T47D (cell line): ENCODE data around the gene HS1BP3.
A peak's percentile ranks its signal among the peaks of the same experiment; 100 is the strongest.

Source experiments
- DNase-seq, 2 experiments: peaks; one replicate each; pipeline versions ENCODE4 v3.0.0 to v3.0.0-alpha.2; 2011 to 2012; ENCODE audit warnings: low read depth in 1 of 2, low spot score in 1 of 2
- JUND ChIP-seq: IDR thresholded peaks from 2 replicates; pipeline ENCODE4 v1.6.1; 2012; ENCODE audit warnings: low read depth
- in situ Hi-C: cut with HindIII; loops from 2 replicates; pipeline ENCODE4 v1.10.0; 2016; ENCODE audit warnings: low sequenced_read_pairs, low pct_unique_long_range_greater_than_20kb

Gene HS1BP3

GRCh38 chr2:20682167-20682920 is 31.4 kb upstream of the HS1BP3 start:
- TF ChIP-seq JUND = no peak
- in situ Hi-C loops = no loop called here
- DNase-seq = peak in 1 of 2 experiments; percentile 10

- no peak for TF ChIP-seq JUND
- DNase-seq = no peak
- in situ Hi-C loops = no loop called here
Observed at GRCh38 chr2:20680744-20681375, 30.0 kb upstream of the HS1BP3 start.

GRCh38 chr2:20678780-20679179 is 27.9 kb upstream of the HS1BP3 start:
- TF ChIP-seq JUND = no peak
- in situ Hi-C loops = no loop called here
- DNase-seq = no peak

- TF ChIP-seq JUND = no peak
- no peak for DNase-seq
- in situ Hi-C loops = no loop called here
Observed at GRCh38 chr2:20678086-20678395, 27.1 kb upstream of the HS1BP3 start.

- TF ChIP-seq JUND = no peak
- peak in 1 of 2 experiments; percentile 79 for DNase-seq
Observed at GRCh38 chr2:20677301-20678085, 26.6 kb upstream of the HS1BP3 start.

GRCh38 chr2:20676353-20677215 is 25.7 kb upstream of the HS1BP3 start:
- peak in 1 of 2 experiments; percentile 20 for DNase-seq
- in situ Hi-C loops = no loop called here
- no peak for TF ChIP-seq JUND

More at GRCh38 chr2:20677301-20678085, 26.6 kb upstream of the HS1BP3 start:
- in situ Hi-C loops = no loop called here

- in situ Hi-C loops = no loop called here
- TF ChIP-seq JUND = no peak
- DNase-seq = peak in 1 of 2 experiments; percentile 54
Observed at GRCh38 chr2:20675701-20676352, 24.9 kb upstream of the HS1BP3 start.

GRCh38 chr2:20674974-20675679 is 24.2 kb upstream of the HS1BP3 start:
- no peak for TF ChIP-seq JUND
- DNase-seq = no peak
- in situ Hi-C loops = no loop called here

- TF ChIP-seq JUND = no peak
- no peak for DNase-seq
- in situ Hi-C loops = no loop called here
Observed at GRCh38 chr2:20674309-20674965, 23.5 kb upstream of the HS1BP3 start.

GRCh38 chr2:20673686-20674308 is 22.9 kb upstream of the HS1BP3 start:
- DNase-seq = no peak
- no peak for TF ChIP-seq JUND
- in situ Hi-C loops = no loop called here
